ACC112 (cell line): ENCODE results near the gene GRM1.

Experiments
- H2AFZ ChIP-seq: fragments of 200-600 bp; sonication (generic); one replicate; pipeline ENCODE4 v1.6.0; 2017; ENCODE audit warnings: antibody characterized with exemption, low read length; ENCODE audit not compliant: unreplicated experiment
- H3K27ac ChIP-seq: fragments of 200-600 bp; sonication (generic); 2 replicates; pipeline ENCODE4 v1.5.1; 2014; ENCODE audit warnings: low read depth, mild to moderate bottlenecking, antibody characterized with exemption, low read length, moderate library complexity
- H3K27me3 ChIP-seq: fragments of 200-600 bp; sonication (generic); 2 replicates; pipeline ENCODE4 v1.6.1; 2014; ENCODE audit warnings: mild to moderate bottlenecking, antibody characterized with exemption, low read length, moderate library complexity, mixed read lengths; ENCODE audit not compliant: insufficient read depth
- H3K36me3 ChIP-seq: fragments of 200-600 bp; sonication (generic); 2 replicates; pipeline ENCODE4 v1.6.1; 2016; ENCODE audit warnings: mild to moderate bottlenecking, antibody characterized with exemption, low read length, moderate library complexity, mixed read lengths; ENCODE audit not compliant: insufficient read depth
- H3K4me1 ChIP-seq: fragments of 200-600 bp; sonication (generic); one replicate; pipeline ENCODE4 v1.6.1; 2016; ENCODE audit warnings: low read length, mixed read lengths; ENCODE audit not compliant: insufficient read depth, unreplicated experiment, control insufficient read depth
- H3K4me3 ChIP-seq: fragments of 200-600 bp; sonication (generic); 2 replicates; pipeline ENCODE4 v1.5.1; 2014; ENCODE audit warnings: mild to moderate bottlenecking, low read depth, low read length
- H3K79me2 ChIP-seq: fragments of 200-600 bp; sonication (generic); one replicate; pipeline ENCODE4 v1.6.0; 2016; ENCODE audit warnings: low read length; ENCODE audit not compliant: control insufficient read depth, unreplicated experiment, insufficient read depth

Gene GRM1

GRCh38 chr6:146359131-146359530, 330.3 kb downstream of the GRM1 start:
- Histone ChIP-seq H3K4me3 (peak overlapping the region; percentile 13; the same call in 1 of the 2 replicates), H3K36me3 (no peaks in the 10 kb centered on the region), H3K27me3 (no peaks in the 10 kb centered on the region), H3K27ac (peak overlapping the region; percentile 99), H3K79me2 (no peaks in the 10 kb centered on the region), H3K4me1 (peaks cover 49% of the 10 kb centered on the region), H2AFZ (no peak overlapping the region)

- Histone ChIP-seq H3K27me3 (no peaks in the 10 kb centered on the region), H3K36me3 (no peaks in the 10 kb centered on the region), H3K4me1 (peaks cover 53% of the 10 kb centered on the region), H3K4me3 (peak overlapping the region; percentile 16; the same call in 1 of the 2 replicates), H2AFZ (peak overlapping the region; percentile 71), H3K79me2 (no peaks in the 10 kb centered on the region), H3K27ac (peak overlapping the region; percentile 29)
Measured at GRCh38 chr6:146361128-146361924, 332.5 kb downstream of the GRM1 start.

GRCh38 chr6:146363838-146364607, 335.2 kb downstream of the GRM1 start:
- Histone ChIP-seq H3K27me3 (no peaks in the 10 kb centered on the region), H3K4me1 (peaks cover 32% of the 10 kb centered on the region), H3K27ac (no peak overlapping the region)

GRCh38 chr6:146364816-146365594, 336.1 kb downstream of the GRM1 start:
- Histone ChIP-seq H3K36me3 (no peaks in the 10 kb centered on the region), H2AFZ (no peak overlapping the region)

More at GRCh38 chr6:146363838-146364607, 335.2 kb downstream of the GRM1 start:
- H2AFZ ChIP-seq, result no peak overlapping the region
- no peak overlapping the region for H3K4me3 ChIP-seq
- H3K36me3 ChIP-seq, result no peaks in the 10 kb centered on the region
- H3K79me2 ChIP-seq, result no peaks in the 10 kb centered on the region

GRCh38 chr6:146367061-146367460, 338.2 kb downstream of the GRM1 start:
- Histone ChIP-seq H3K36me3 (no peaks in the 10 kb centered on the region), H3K79me2 (no peaks in the 10 kb centered on the region), H2AFZ (no peak overlapping the region), H3K27ac (no peak overlapping the region), H3K4me1 (peaks cover 10% of the 10 kb centered on the region), H3K27me3 (no peaks in the 10 kb centered on the region), H3K4me3 (no peak overlapping the region)

More at GRCh38 chr6:146364816-146365594, 336.1 kb downstream of the GRM1 start:
- Histone ChIP-seq H3K4me3 (no peak overlapping the region), H3K4me1 (peaks cover 25% of the 10 kb centered on the region), H3K27me3 (no peaks in the 10 kb centered on the region), H3K27ac (no peak overlapping the region), H3K79me2 (no peaks in the 10 kb centered on the region)

- peaks cover 5% of the 10 kb centered on the region for H3K4me1 ChIP-seq
- H3K79me2 ChIP-seq, result no peaks in the 10 kb centered on the region
- no peak overlapping the region for H3K27ac ChIP-seq
- no peaks in the 10 kb centered on the region for H3K36me3 ChIP-seq
- no peak overlapping the region for H3K4me3 ChIP-seq
- no peaks in the 10 kb centered on the region for H3K27me3 ChIP-seq
- H2AFZ ChIP-seq, result no peak overlapping the region
Measured at GRCh38 chr6:146369866-146370265, 341.0 kb downstream of the GRM1 start.

- Histone ChIP-seq H2AFZ (no peak overlapping the region), H3K27me3 (no peaks in the 10 kb centered on the region), H3K4me1 (no peaks in the 10 kb centered on the region), H3K4me3 (no peak overlapping the region), H3K27ac (no peak overlapping the region), H3K36me3 (no peaks in the 10 kb centered on the region), H3K79me2 (no peaks in the 10 kb centered on the region)
Measured at GRCh38 chr6:146381486-146381885, 352.6 kb downstream of the GRM1 start.

- Histone ChIP-seq H3K4me3 (no peak overlapping the region), H3K27me3 (no peaks in the 10 kb centered on the region), H3K79me2 (no peaks in the 10 kb centered on the region), H3K4me1 (no peaks in the 10 kb centered on the region), H3K27ac (no peak overlapping the region), H3K36me3 (no peaks in the 10 kb centered on the region), H2AFZ (no peak overlapping the region)
Measured at GRCh38 chr6:146388736-146389364, 360.0 kb downstream of the GRM1 start.

GRCh38 chr6:146389740-146390139, 360.9 kb downstream of the GRM1 start:
- Histone ChIP-seq H3K79me2 (no peaks in the 10 kb centered on the region), H3K27ac (no peak overlapping the region), H2AFZ (no peak overlapping the region), H3K36me3 (no peaks in the 10 kb centered on the region), H3K4me1 (no peaks in the 10 kb centered on the region), H3K4me3 (no peak overlapping the region), H3K27me3 (no peaks in the 10 kb centered on the region)

GRCh38 chr6:146397638-146398037, 368.8 kb downstream of the GRM1 start:
- Histone ChIP-seq H3K4me1 (no peaks in the 10 kb centered on the region), H3K27ac (no peak overlapping the region), H3K79me2 (no peaks in the 10 kb centered on the region), H2AFZ (no peak overlapping the region), H3K4me3 (no peak overlapping the region), H3K27me3 (peaks cover 6% of the 10 kb centered on the region; the same call in 1 of the 2 replicates), H3K36me3 (no peaks in the 10 kb centered on the region)
